ENCODE results near the gene PDILT.

The PDILT gene

DNA sequence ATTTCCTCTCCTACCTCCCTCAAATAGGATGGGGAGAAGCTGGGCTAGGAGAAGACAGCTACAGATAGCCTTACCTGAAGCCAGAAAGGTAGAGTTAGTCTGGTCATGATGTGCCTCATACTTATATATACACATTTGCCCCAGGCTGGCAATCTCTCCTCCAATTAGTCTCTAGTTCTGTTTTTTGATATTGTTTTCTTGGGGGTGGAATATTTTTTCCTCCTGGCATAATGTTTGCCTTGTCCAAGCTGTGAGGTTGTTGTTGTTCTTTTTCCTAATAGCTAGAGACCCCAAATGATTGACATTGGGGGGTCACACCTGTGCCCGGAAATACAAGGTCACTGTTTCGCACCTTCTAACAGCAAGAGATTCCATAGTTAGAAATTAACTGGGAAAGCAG, 51.9 kb downstream of the PDILT start, which contains the start of gene UMOD:
Gene UMOD (minus strand): TSS at position 101 of the 400 bp plus-strand sequence. CDS start 1,978 bp downstream, outside the sequence.
- TF ChIP-seq, protein P1, sequence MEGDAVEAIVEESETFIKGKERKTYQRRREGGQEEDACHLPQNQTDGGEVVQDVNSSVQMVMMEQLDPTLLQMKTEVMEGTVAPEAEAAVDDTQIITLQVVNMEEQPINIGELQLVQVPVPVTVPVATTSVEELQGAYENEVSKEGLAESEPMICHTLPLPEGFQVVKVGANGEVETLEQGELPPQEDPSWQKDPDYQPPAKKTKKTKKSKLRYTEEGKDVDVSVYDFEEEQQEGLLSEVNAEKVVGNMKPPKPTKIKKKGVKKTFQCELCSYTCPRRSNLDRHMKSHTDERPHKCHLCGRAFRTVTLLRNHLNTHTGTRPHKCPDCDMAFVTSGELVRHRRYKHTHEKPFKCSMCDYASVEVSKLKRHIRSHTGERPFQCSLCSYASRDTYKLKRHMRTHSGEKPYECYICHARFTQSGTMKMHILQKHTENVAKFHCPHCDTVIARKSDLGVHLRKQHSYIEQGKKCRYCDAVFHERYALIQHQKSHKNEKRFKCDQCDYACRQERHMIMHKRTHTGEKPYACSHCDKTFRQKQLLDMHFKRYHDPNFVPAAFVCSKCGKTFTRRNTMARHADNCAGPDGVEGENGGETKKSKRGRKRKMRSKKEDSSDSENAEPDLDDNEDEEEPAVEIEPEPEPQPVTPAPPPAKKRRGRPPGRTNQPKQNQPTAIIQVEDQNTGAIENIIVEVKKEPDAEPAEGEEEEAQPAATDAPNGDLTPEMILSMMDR (IDR thresholded peaks at IDR 0.05; ENCODE audit: low read depth, low read length, missing control alignments): no peak
- DNase-seq (ENCODE audit: extremely low read depth, low read depth): no peak

DNA sequence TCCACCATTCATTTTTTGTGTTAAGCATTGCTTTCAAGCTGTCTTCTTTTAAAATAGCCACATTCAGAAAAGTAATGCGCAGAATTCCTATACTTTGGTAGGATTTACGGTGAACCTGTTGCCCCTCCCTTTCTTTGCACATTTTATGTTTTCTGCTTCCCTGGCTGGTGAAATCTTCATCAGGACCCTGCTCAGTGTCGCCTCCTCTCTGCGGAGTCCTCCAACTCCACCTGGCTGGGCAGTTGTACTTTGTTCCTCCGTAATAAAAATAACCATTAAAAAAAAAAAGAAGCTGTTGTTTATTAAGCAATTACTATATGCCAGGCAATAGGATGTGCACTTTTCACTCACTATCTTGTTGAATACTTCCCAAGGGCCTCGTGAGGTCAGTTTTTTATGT, 54.9 kb downstream of the PDILT start:
- DNase-seq (ENCODE audit: extremely low read depth, low read depth): no peak
- no peak overlapping the region for H3K4me3 ChIP-seq (replicated peaks; ENCODE audit: low read depth, low read length)
- TF ChIP-seq, protein P1 (IDR thresholded peaks at IDR 0.05; ENCODE audit: low read depth, low read length, missing control alignments): no peak

More for the DNA sequence above, 51.9 kb downstream of the PDILT start, which contains the start of gene UMOD:
- no peak within 1 kb of the TSS for H3K4me3 ChIP-seq (replicated peaks; ENCODE audit: low read depth, low read length)

DNA sequence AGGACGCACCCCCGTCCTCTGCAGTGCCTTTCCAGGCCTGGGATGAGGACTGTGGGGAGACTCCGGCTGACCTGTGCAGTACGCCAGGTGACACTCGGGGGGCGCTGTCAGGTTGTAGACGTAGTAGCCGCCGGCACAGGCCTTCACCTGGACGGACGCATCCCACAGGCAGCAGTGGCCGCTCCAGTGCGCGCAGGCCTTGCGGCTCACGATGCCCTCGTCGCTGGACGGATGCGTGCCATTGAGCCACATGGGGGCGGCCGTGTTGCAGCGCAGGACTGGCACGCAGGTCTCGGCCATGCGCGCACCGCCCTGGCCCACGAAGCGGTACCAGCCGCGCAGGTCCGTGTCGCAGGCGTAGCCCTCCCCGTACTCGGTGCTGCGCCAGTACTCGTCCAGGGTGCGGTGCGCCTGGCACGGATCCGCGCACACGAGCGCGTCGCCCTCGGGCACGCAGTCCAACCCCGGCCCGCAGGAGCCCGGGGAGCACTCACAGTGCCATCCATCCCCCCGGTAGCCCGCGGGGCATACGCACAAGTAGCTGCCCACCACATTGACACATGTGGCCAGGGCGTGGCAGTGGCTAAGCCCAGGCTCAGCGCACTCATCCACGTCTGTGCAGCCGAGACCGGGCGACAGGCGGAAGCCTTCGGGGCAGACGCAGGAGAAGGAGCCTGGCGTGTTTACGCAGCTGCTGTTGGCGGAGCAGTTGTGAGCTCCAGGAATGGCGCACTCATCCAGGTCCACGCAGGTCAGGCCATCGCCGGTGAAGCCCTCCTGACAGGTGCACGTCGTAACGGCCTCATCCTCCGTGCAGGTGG, 56.0 kb downstream of the PDILT start:
- TF ChIP-seq, protein P1 (IDR thresholded peaks at IDR 0.05; ENCODE audit: low read depth, low read length, missing control alignments): no peak
- DNase-seq (ENCODE audit: extremely low read depth, low read depth): no peak

DNA sequence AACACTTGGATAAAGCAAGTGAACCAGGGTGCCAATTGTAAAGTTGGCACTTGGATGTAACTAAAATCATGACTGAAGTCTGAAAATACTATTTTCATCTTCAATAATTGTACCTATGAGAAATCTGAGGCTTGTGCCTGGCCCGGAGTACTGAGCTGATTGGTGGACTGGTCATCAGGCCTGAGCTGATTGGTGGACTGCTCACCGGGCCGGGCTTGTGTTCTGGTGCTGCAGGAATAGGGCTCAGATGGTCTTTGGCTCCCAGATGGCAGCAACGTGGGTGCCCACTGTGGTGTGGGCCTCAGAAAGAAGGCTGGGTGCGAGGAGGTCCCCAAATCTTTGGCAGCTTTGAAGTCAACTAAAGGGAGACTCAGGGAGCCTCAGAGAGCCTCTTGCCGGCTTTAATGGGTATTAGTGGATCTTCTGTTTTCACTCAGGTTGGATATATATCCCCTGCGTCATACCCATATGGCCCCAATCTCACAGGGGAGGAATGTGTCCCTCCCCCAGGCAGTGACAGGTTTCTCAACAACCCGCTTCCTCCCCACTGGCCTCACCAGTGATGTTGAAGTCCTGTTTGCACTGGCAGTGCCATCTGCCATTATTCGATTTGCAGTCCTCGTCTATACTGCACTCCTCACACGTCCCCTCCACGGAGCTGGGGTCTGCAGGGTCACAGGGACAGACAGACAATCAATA, 56.7 kb downstream of the PDILT start:
- no peak overlapping the region for H3K4me3 ChIP-seq (replicated peaks; ENCODE audit: low read depth, low read length)
- DNase-seq (ENCODE audit: extremely low read depth, low read depth): no peak
- TF ChIP-seq, protein P1 (IDR thresholded peaks at IDR 0.05; ENCODE audit: low read depth, low read length, missing control alignments): no peak

More for the DNA sequence above, 56.0 kb downstream of the PDILT start:
- H3K4me3 ChIP-seq (replicated peaks; ENCODE audit: low read depth, low read length): no peak overlapping the region

DNA sequence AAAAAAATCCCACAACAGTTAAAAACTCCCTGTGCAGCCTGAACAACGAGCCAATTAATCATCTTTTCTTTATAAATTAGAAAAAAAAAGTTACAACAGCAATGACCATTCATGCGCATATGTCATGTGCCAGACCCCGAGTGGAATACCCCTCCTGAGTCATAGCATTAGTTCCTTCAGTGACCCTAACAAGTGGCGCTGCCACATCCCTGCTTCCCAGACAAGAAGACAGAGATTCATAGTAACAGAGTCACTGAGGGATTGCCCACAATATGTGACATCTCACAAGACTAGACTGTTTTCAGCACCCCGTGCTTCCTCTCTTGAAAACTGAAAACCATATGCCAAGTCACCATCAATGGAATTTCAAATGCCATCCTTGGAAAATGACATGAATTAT, 59.9 kb downstream of the PDILT start:
- no peak for DNase-seq (ENCODE audit: extremely low read depth, low read depth)
- TF ChIP-seq, protein P1 (IDR thresholded peaks at IDR 0.05; ENCODE audit: low read depth, low read length, missing control alignments): no peak
- no peak overlapping the region for H3K4me3 ChIP-seq (replicated peaks; ENCODE audit: low read depth, low read length)

DNA sequence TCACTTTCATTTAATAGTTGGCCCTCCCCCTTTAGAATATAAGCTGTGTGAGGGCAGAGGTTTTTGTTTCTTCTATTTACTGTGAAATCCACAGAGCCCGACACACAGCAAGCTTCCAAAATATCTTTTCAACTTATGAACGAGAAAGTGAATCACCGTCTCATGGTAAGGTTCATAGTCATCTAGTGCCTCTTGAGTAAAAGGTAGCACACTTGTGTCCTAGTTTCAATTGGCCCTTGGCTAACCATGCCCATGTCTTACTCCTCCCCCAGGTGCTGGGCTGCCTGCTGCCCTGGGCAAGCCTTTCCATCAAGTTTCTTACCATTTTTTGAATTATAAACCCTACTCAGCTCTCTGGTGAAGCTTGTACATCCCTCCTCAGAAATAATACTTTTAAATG, 64.8 kb downstream of the PDILT start:
- no peak for DNase-seq (ENCODE audit: extremely low read depth, low read depth)
- H3K4me3 ChIP-seq (replicated peaks; ENCODE audit: low read depth, low read length): no peak overlapping the region
- TF ChIP-seq, protein P1 (IDR thresholded peaks at IDR 0.05; ENCODE audit: low read depth, low read length, missing control alignments): no peak

Data from HFF-Myc (cell line).